Skin of body (tissue), 2 donors: ENCODE measurements around the gene PDCD4. TPM values are rescaled to one million over a fixed set of nuclear protein-coding genes. Genes with fewer than 3 reads are reported as not detected.
"Not testable (repeated sequence)": the region's sequence is repeated elsewhere in the genome, so short reads cannot be mapped to it uniquely, and the experiment has no call there.

Experiments
- DNase-seq: peaks from one replicate; lab custom pipeline; 2025; lab: John Stamatoyannopoulos, UW
- total RNA-seq: library from RNA; depleted of rRNA; stranded (reverse); fragments of >200 nt; gene quantifications from one replicate; pipeline ENCODE4 v1.2.3, GENCODE V29; 2014

PDCD4 gene
- total RNA-seq, 1 donor from 2014 or later, result 205 TPM

DNA sequence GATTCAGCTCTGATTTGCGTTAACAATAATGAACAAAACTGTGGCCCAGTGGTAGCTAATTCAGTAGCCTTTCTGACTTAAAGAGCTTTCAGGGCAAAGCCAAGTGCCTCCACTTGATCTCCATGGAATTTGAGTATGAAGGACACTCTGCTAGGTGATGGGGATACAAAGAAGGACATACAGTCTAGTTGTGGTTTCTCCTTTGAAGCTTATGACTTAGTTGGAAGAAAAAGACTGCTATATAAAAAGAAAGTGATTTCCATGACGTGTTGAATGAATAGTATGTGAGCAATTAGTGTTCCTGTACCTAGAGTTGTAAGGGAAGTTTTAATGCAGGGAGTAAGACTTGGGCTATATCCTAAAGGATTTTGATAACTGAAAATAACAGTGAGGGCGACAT, 8.3 kb downstream of the PDCD4 start:
- DNase-seq, result no peak

DNA sequence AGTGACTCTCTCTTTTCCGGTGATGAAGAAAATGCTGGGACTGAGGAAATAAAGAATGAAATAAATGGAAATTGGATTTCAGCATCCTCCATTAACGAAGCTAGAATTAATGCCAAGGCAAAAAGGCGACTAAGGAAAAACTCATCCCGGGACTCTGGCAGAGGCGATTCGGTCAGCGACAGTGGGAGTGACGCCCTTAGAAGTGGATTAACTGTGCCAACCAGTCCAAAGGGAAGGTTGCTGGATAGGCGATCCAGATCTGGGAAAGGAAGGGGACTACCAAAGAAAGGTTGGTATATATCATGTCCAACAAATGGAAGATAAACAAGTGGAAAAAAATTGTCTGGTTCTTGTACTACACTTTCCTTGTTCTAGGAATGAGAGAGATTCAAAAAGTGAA, 9.5 kb downstream of the PDCD4 start:
- DNase-seq, result no peak

DNA sequence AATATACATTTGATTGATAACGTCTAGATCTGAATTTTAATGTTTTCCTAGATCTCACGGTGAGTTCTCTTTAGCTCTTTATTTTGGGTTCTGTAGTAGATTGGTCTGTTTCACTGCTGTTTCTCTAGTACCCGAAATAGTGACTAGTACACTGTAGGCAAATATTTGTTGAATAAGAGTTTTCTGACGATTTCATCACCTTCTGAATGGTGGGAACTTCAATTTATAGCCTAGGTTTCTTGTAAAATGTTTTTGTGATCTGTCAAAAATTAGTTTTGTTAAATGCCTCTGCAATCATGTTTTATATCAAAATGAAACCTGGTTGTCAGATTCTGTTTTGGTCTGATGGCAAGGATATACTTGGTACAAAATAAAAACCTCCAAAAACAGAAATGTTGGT, 10.2 kb downstream of the PDCD4 start:
- no peak for DNase-seq

DNA sequence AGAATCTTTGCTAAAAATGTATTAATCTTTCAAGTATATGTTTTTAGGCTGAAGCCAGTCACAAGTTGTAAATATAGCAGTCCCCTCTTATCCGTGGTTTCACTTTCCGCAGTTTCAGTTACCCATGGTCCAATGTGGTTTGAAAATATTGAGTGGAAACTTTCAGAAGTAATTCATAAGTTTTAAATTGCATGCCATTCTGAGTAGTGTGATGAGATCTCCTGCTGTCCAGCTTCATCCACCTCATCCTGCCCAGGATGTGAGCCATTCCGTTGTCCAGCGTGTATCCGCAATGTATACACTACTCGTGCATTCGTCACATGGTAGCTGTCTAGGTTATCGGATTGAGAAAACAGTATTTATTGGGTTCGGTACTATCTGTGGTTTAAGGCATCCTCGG, 12.2 kb downstream of the PDCD4 start:
- DNase-seq, result no peak

DNA sequence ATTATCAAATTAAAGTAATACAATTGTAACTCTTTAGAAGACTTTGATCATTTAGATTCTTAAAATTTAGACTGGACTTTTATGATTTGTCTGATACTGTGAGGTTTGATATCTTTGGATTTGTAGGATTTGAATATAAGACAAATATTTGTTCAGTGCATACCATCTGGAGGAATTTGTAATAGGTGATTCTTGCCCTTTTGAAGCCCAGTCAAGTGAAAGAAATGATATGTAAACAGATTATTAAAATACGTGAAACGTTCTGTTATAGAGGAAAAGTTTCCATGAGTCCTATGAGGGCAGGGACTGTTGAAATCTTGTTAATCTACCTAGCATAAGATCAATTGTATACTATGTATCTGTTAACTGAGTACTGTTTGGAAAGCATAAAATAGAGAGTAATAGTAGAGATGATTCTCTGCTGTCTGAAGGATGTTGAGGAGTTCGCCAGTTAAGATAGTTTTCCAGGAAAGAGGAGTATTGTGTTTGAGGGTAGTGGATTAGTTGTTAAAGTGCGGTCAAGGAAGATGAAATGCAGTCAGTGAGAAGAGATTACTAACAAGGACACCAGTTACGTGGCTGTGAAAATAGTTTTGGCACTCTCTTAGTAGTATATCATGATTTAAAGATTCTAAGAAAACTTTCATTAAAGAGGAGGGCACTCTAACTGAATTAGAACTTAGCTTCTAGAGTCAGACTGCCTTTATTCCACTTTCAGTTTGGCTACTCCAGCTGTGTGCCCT, 14.4 kb downstream of the PDCD4 start:
- no peak for DNase-seq

DNA sequence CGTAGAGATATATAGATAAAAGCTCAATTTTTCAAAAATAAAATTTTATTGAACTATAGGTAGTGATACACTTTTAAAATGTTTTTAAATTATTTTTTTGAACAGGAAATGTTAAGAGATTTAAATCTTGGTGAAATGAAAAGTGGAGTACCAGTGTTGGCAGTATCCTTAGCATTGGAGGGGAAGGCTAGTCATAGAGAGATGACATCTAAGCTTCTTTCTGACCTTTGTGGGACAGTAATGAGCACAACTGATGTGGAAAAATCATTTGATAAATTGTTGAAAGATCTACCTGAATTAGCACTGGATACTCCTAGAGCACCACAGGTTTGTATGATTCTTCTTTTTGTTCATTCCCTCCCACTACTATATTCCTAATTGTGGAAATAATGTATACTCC, 15.8 kb downstream of the PDCD4 start:
- no peak for DNase-seq

DNA sequence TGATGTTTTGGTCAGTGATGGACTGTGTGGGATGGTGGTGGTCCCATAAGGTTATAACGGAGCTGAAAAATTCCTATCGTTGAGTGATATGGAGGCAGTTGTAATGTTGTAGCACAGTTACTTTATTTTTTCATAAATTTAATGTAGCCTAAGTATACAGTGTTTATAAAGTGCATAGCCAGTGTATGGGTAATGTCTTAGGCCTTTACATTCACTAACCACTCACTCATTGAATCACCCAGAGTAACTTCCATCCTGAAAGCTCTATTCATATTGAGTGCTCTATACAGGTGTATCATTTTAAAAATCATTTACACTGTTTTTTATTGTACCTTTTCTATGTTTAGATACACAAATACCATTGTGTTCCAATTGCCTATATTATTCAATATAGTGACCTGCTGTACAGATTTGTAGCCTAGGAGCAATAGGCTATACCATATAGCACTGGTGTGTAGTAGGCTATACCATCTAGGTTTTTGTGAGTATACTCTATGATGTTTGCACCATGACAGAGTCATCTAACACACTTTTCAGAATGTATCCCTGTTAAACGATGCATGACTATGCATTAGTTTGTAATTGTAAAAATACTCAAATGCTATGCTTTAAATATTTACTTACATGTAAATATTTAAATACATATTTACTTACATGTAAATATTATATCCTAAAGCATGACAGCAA, 21.0 kb downstream of the PDCD4 start:
- no peak for DNase-seq

DNA sequence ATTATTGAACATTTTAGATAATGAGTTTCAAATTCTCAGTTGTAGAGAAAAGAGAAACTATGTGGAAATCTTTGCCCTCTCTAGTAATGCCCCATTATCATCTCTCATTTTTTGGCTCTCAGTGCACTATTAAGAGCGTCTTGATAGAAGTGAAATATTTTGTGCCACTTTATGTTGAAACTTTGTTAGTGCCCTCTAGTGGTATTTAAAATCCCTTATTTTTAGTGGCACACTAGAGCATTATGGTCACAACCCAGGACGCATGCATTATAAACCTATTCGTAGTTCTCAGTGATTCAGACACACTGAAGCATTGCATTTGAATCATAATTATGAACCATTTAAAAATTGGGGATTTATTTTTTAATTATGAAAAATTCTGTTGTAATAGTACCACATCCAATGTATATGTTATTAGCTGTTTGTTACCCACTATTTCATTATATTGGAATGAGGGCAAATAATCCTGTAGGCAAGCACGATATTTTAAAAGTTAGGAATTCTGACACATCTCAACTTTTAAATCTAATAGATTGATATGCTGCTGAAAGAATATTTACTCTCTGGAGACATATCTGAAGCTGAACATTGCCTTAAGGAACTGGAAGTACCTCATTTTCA, 21.9 kb downstream of the PDCD4 start:
- peak; percentile 41 for DNase-seq

DNA sequence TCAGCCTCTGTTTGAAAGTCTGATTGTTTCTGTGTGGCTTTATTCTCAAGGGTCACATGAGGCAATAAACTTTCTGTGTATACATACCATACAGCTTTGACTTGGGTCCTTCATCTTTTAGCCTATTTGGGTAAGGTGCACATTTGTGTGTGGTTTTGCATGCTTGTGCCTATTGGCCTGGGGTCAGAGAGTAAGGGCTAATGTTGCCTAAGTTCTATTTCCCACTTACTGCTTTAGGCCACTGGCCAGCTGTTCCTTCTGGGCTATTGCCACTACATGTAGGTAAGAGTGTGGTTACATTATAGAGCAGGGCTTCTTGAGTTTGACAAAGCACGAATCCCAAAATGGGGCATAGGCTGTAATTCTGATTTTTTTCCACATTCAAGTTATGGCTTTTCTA, 25.5 kb downstream of the PDCD4 start:
- DNase-seq, result no peak

DNA sequence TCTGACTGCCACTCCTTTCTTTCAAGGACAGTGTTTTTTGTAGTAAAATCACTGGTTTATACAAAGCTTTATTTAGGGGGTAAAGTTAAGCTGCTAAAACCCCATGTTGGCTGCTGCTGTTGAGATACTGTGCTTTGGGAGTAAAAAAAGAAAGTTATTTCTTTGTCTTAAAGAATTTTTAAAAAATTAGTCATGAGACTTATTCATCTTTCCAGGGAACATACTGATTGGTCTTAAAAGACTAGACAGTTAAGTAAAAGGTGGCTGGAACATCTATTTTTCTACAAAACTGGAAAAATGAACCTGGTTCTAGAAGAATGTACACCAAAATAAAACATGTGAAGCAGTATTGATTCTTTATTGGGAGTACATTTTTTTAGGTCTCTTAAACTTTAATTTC, 26.7 kb downstream of the PDCD4 start:
- no peak for DNase-seq

DNA sequence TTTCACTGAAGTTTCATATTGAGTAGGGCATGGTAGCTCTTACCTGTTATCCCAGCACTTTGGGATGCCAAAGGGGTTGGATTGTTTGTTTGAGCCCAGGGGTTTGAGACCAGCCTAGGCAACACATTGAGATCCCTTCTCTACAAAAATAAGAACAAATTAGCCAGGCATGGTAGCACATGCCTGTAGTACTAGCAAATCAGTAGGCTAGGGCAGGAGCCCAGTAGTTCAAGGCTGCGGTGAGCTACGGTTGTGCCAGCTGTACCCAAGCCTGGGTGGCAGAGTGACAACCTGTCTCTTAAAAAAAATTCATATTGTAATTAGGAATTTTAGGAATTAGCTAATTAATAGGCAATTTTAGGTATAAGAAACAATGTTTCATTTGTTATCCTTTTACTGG, 29.3 kb downstream of the PDCD4 start:
- no peak for DNase-seq

DNA sequence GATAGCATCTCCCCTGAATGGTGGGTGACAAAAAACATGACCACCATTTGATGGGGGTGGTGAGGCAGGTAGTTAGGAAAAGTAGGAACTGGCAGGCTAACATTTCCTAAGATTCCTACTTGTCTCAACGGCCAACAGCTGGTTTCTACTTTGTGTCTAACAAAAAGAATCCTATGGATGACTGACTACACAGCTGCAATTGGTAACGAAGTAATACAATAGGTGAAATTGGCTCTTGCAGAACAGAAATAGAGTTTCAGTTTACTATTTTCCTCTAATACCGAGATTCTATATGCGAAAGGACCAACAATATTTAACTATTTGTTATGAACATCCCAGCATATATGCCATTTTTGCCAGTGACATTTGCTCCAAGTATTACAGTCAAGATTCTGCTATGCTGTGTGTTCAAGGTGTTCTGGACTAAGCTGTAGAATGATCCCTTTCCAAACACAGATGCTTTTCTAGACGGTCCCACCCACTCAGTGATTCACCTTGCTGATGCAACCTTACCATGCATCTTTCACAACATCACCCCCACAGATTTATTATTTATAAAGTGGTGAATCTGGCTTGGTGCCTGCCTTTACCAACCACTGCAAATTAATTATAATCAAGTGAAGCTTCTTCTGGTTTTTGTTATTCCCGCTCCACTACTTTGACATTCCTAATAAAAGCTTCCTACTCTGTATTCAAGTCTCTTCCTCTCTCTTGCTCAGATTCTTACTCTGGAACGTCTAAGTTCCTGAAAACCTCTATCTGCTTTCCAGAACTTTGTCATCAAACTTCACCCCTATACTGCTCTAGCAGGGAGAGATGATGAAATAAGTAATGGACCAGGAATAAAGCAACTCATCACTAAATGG, 30.5 kb downstream of the PDCD4 start:
- DNase-seq, result no peak

DNA sequence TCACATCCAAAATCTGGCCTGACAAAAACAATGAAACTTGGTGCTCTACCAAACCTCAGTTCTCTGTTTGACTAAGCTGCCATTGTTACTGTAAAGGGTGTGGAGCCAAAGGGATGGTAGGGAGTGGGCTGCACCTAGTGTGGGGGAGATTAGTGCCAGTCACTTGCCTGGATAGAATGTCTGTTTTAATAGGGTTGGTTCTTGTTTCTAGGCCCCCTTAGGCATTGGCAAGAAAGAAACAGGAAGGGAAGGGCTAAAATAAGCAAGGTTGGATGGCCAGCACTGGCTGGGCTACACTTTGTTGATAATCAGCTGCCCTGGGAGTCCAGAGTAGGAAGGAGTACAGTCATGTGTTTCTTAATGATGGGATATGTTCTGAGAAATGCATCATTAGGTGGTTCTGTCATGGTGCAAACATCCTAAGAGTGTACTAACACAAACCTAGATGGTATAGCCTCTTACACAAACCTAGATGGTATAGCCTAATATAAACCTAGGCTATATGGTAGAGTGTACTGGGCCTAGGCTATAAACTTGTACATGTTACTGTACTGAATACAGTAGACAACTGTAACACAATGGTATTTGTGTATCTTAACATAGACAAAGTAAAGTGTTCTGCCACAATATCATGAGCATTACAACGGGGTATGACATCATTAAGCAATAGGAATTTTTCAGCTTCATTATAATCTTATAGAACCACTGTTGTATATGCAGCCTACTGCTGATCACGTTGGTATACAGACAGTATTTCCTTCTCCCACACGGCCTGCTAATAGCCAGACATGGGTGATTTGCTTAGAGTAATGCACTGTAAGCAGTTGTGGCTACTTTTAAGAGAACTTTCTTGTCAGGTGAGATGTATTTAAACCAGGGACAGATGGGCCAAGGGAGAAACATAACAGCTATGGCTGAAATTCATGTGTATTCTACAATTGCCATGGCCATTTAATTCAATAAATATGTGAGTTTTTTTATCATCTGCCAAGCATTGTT, 31.9 kb downstream of the PDCD4 start:
- no peak for DNase-seq

DNA sequence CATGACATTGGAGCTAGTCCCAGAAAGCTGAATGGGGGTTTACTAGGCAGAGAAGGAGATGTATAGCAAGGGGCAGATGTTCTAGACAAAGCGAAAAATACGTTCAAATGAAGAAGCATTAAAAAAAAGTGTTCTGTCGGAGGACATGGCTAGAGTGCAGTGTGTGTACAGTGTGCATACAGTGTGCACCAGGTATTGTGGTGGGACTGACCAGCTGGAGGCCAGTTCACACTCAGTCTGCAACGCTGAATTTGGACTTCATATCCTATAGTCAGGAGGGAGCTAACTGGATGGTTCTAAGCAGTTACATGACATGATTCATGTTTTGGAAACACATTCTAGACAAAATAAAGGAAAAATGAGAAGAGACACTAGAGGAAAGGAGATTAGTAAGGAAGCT, 38.4 kb downstream of the PDCD4 start:
- no peak for DNase-seq

DNA sequence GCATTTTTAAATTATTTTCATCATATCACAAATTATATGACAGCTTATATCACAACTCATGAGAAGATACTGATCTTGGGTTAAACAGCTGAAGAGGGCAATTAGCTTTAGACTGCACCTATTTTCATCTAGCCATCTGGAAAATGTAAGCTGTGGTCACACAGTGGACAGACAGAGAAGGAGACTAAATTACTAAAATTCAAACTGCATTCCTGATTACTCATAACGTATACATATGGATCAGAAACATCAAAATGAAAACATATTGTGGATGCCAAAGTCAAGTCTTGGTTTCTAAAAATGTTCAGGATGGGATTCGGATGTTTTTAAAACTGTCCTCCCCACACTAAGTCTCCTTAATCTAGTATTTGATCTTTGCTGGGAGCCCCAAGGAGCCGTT, 40.6 kb downstream of the PDCD4 start:
- DNase-seq, result no peak

DNA sequence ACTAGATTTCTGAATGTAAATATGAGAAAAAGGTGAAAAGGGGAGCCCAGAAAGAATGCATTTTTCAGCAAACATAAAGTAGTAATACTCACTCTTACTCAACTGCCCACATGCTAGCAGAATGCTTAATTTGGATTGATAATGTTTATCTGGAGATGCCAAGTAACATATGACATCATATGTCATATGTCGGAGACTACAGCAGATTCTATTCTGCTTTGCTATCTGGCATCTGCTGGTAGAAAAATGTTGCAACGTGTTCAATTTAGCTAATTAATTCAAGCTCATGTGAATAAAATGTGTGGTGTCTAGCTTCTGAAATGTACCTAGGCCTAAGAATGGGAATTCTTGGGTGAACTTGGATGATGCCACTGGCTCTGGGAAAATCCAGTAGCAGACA, 42.7 kb downstream of the PDCD4 start:
- DNase-seq, result no peak

DNA sequence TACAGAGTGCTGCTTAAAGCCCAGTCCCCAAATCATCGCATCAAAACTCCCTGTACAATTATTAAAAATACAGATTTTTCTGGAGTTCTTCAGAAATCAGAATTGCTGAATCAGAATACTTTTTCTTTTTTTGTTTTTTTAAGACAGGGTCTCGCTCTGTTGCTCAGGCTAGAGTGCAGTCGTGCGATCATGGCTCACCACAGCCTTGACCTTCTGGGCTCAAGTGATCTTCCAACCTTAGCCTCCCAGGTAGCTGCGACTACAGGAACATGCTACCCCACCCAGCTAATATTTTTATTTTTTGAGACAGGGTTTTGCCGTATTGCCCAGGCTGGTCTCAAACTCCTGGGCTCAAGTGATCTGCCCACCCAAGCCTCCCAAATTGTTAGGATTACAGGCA, 43.3 kb downstream of the PDCD4 start:
- DNase-seq, result no peak

DNA sequence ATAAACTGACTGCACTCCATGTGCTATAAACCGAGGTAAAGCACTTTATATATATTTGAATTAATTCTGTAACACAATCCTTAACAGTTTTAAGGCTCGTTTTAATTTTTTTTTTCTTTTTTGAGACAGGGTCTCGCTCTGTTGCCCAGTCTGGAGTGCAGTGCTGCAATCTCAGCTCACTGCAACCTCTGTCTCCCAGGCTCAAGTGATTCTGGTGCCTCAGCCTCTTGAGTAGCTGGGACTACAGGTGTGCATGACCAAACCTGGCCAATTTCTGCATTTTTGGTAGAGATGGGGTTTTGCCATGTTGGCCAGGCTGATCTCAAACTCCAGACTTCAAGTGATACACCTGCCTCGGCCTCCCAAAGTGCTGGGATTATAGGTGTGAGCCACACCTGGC, 43.9 kb downstream of the PDCD4 start:
- DNase-seq, result not testable (repeated sequence)

DNA sequence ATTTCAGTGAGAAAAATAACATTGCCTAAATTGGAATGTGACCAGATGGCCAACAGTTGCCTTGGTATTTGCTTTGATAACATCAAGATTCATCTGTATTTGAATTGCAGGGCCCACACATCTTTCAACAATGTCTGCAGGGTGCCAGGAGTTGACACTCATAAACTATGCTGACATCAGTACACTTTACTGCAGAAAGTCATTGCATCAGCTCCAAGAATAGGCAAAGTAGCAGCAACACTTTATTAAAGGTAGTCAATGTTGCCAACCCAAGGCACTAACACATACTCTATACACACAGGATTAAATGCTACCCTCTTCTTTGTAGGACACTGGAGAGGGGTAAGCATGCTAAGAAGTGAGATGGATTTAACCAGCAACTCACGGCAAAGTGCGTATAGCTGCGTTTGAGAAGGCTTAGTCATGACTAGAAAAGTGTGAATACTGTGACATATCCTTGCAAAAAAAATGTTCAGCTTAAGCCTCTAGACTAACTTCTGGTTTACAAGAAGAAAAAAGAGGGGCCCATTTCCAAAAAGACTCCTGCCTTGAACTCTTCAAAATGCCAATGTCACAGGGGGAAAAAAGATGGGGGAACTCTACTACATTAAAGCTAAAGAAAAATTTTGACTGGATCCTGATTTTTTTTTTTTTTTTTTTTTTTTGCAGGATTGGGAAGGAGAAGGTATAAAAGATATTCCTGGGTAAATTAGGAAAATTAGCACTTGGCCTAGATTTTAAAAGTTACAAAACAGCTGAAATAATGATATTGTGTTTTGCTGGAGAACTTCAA, 45.0 kb downstream of the PDCD4 start:
- no peak for DNase-seq

DNA sequence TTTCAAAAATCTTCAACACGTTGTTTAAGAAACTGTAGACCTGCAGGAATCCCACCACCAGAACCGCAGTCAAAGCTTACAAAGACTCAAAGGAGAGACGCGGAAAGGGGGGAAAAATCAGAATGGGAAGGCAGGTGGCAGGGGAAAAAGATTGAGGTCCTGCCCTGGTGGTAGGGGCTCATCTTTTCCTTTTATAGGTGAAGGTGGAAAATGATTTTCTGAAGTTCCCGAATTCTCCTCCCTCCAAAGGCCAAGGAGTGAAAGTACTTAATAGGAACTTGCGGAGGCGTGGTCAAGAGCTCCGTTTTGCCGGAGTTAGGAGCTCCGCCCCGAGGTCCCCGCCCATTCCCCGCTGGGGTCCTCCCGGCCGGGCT, 46.5 kb downstream of the PDCD4 start:
- DNase-seq, result peak; percentile 91
